ENCODE results near the gene TRPV6.

- TF ChIP-seq POLR2A (IDR thresholded peaks at IDR 0.05), result no peak
- TF ChIP-seq, protein P1, sequence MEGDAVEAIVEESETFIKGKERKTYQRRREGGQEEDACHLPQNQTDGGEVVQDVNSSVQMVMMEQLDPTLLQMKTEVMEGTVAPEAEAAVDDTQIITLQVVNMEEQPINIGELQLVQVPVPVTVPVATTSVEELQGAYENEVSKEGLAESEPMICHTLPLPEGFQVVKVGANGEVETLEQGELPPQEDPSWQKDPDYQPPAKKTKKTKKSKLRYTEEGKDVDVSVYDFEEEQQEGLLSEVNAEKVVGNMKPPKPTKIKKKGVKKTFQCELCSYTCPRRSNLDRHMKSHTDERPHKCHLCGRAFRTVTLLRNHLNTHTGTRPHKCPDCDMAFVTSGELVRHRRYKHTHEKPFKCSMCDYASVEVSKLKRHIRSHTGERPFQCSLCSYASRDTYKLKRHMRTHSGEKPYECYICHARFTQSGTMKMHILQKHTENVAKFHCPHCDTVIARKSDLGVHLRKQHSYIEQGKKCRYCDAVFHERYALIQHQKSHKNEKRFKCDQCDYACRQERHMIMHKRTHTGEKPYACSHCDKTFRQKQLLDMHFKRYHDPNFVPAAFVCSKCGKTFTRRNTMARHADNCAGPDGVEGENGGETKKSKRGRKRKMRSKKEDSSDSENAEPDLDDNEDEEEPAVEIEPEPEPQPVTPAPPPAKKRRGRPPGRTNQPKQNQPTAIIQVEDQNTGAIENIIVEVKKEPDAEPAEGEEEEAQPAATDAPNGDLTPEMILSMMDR (IDR thresholded peaks at IDR 0.05), result no peak
Measured at GRCh38 chr7:142832417-142832816, 53.1 kb downstream of the TRPV6 start.

Measured in ovary (tissue), 3 donors.